Common myeloid progenitor, CD34-positive (primary cell): ENCODE results near the gene PSTPIP2. TPM values are rescaled to one million over a fixed set of nuclear protein-coding genes. Genes with fewer than 3 reads are reported as not detected.

Experiments used
- CTCF ChIA-PET: fragments of 350-600 bp; sonication (Branson Sonifier 250); formaldehyde crosslinking; loops from one replicate; lab custom pipeline; 2021; ENCODE audit warnings: antibody characterized with exemption; lab: Charles Lee
- POLR2A ChIA-PET: fragments of 350-600 bp; sonication (Branson Sonifier 250); formaldehyde crosslinking; loops from one replicate; lab custom pipeline; 2021; ENCODE audit warnings: antibody characterized with exemption; lab: Charles Lee
- DNase-seq, 3 donors: peaks; one replicate each; pipeline versions ENCODE4 v3.0.0 to v3.0.0-alpha.2; 2013
- H3K27ac ChIP-seq, 2 experiments: 1 replicate in 1 of 2; 2 replicates in 1 of 2; pipeline ENCODE4 v1.7.0; 2013; ENCODE audit warnings: inconsistent platforms in 2 of 2, low read length in 2 of 2, mild to moderate bottlenecking in 2 of 2, low read depth in 1 of 2, moderate library complexity in 1 of 2; ENCODE audit not compliant: severe bottlenecking in 2 of 2, insufficient read depth in 1 of 2, poor library complexity in 1 of 2
- H3K27me3 ChIP-seq, 5 experiments: replicated peaks in 2 of 5; 1 replicate in 3 of 5; 2 replicates in 2 of 5; pipeline versions ENCODE4 v1.6.1 to v1.7.0; 2013; ENCODE audit warnings: low read length in 4 of 5, mild to moderate bottlenecking in 2 of 5, moderate library complexity in 2 of 5, inconsistent platforms in 1 of 5; ENCODE audit not compliant: insufficient read depth in 5 of 5, control insufficient read depth in 4 of 5
- H3K36me3 ChIP-seq, 4 experiments: 1 replicate in 2 of 4; 2 replicates in 2 of 4; pipeline versions ENCODE4 v1.6.1 to v1.7.0; 2013; ENCODE audit warnings: low read length in 3 of 4, control low read depth in 1 of 4, mild to moderate bottlenecking in 1 of 4; ENCODE audit not compliant: control insufficient read depth in 4 of 4, insufficient read depth in 4 of 4
- H3K4me1 ChIP-seq, 4 experiments: 1 replicate in 3 of 4; 2 replicates in 1 of 4; pipeline versions ENCODE4 v1.6.1 to v1.7.1; 2013; ENCODE audit warnings: low read length in 3 of 4, mild to moderate bottlenecking in 3 of 4, control low read depth in 1 of 4, inconsistent platforms in 1 of 4, moderate library complexity in 1 of 4; ENCODE audit not compliant: control insufficient read depth in 4 of 4, insufficient read depth in 4 of 4; ENCODE audit errors: control extremely low read depth in 1 of 4
- H3K4me3 ChIP-seq, 7 experiments: 1 replicate in 4 of 7; 2 replicates in 3 of 7; pipeline versions ENCODE4 v1.5.1 to v1.7.0; 2013; ENCODE audit warnings: mild to moderate bottlenecking in 7 of 7, low read length in 6 of 7, moderate library complexity in 6 of 7, inconsistent platforms in 2 of 7, low read depth in 2 of 7, control low read depth in 1 of 7; ENCODE audit not compliant: insufficient read depth in 4 of 7, control insufficient read depth in 1 of 7; ENCODE audit errors: extremely low read depth in 1 of 7
- H3K9me3 ChIP-seq, 5 experiments: 1 replicate in 4 of 5; 2 replicates in 1 of 5; pipeline versions ENCODE4 v1.6.1 to v1.7.1; 2013; ENCODE audit warnings: low read length in 4 of 5, mild to moderate bottlenecking in 2 of 5, inconsistent platforms in 1 of 5, low read depth in 1 of 5, moderate library complexity in 1 of 5; ENCODE audit not compliant: control insufficient read depth in 4 of 5, insufficient read depth in 2 of 5; ENCODE audit errors: control extremely low read depth in 1 of 5
- WGBS: methylation state at CpG from one replicate; pipeline ENCODE4 v1.1.5; 2013; ENCODE audit not compliant: insufficient coverage; 5-methylcytosine and 5-hydroxymethylcytosine counted together
- polyA plus RNA-seq: library from polyadenylated mRNA; unstranded; fragments of 120-200 nt; gene quantifications from one replicate; pipeline ENCODE4 v1.2.1, GENCODE V29; 2013

PSTPIP2 gene
- 54.5 TPM for polyA plus RNA-seq

- CTCF ChIA-PET, result interaction anchor here (1.0 to 4.1 kb wide), 15 partner anchors 11 to 147 kb away, joined by 3 to 27 read pairs (median 8); no protein-coding TSS in a partner anchor
- peaks cover 2 to 41% (median 33%) of the 10 kb centered on the region in 4 experiments for H3K4me1 ChIP-seq
- peak within 1 kb of the TSS; percentile 46 to 68 for H3K27ac ChIP-seq
- no peaks in the 10 kb centered on the region for H3K9me3 ChIP-seq
- peak; percentile 62 to 86 (median 81) for DNase-seq
- H3K4me3 ChIP-seq, result peak within 1 kb of the TSS; percentile 75 to 92 (median 81)
- H3K36me3 ChIP-seq, result peaks cover 0 to 6% (median 0%) of the 10 kb centered on the region in 4 experiments
- under 1% methylated on average over 71 of the region's 75 CpGs for WGBS
- no peaks in the 10 kb centered on the region for H3K27me3 ChIP-seq
- POLR2A ChIA-PET, result interaction anchor here (0.6 to 0.7 kb wide), 2 partner anchors 10 to 134 kb away, joined by 3 read pairs; no protein-coding TSS in a partner anchor
Observed at GRCh38 chr18:46071653-46072375, at the start of gene PSTPIP2. Gene PSTPIP2 (minus strand): TSS chr18:46072260. CDS start chr18:46072188, 72 bp downstream.

- Histone ChIP-seq H3K36me3 (peaks cover 7 to 40% (median 22%) of the 10 kb centered on the region in 4 experiments), H3K27me3 (no peaks in the 10 kb centered on the region), H3K27ac (no peak overlapping the region), H3K4me1 (no peaks in the 10 kb centered on the region), H3K9me3 (no peaks in the 10 kb centered on the region), H3K4me3 (no peak overlapping the region)
- no peak for DNase-seq
- ChIA-PET POLR2A (no interaction called here), CTCF (interaction anchor here (0.8 to 1.6 kb wide), 4 partner anchors 12 to 132 kb away, joined by 3 to 8 read pairs (median 3); partner anchors contain the start of gene ATP5F1A)
- WGBS, result no CpG with 5 or more reads among the region's 1 CpG
Observed at GRCh38 chr18:46113751-46114150, 41.7 kb upstream of the PSTPIP2 start.

- 100% methylated on average over 3 of the region's 3 CpGs for WGBS
- Histone ChIP-seq H3K4me1 (no peaks in the 10 kb centered on the region), H3K36me3 (peaks cover 7 to 40% (median 25%) of the 10 kb centered on the region in 4 experiments), H3K9me3 (no peaks in the 10 kb centered on the region), H3K27me3 (no peaks in the 10 kb centered on the region), H3K4me3 (no peak overlapping the region), H3K27ac (no peak overlapping the region)
- ChIA-PET POLR2A (no interaction called here), CTCF (interaction anchor here (0.8 kb wide), 1 partner anchor 162 kb away, joined by 3 read pairs; no protein-coding TSS in a partner anchor)
- no peak for DNase-seq
Observed at GRCh38 chr18:46110406-46110805, 38.3 kb upstream of the PSTPIP2 start.

- Histone ChIP-seq H3K4me1 (peaks cover 2 to 7% (median 6%) of the 10 kb centered on the region in 4 experiments), H3K36me3 (peaks cover 2 to 33% (median 17%) of the 10 kb centered on the region in 4 experiments), H3K4me3 (no peak overlapping the region), H3K27me3 (no peaks in the 10 kb centered on the region), H3K9me3 (no peaks in the 10 kb centered on the region), H3K27ac (peak overlapping the region in 1 of 2 experiments; percentile 36)
- CTCF ChIA-PET, result no interaction called here
- DNase-seq, result no peak
- POLR2A ChIA-PET, result no interaction called here
- 92% methylated on average over 2 of the region's 5 CpGs for WGBS
Observed at GRCh38 chr18:46109386-46109785, 37.3 kb upstream of the PSTPIP2 start.

GRCh38 chr18:46104128-46104911, 32.3 kb upstream of the PSTPIP2 start, which contains the start of gene HAUS1:
Gene HAUS1 (plus strand): TSS chr18:46104385. CDS start chr18:46104412, 27 bp downstream.
- ChIA-PET CTCF (no interaction called here), POLR2A (interaction anchor here (0.6 kb wide), 2 partner anchors 14 to 32 kb away, joined by 3 to 10 read pairs; no protein-coding TSS in a partner anchor)
- peak within 1 kb of the TSS; percentile 80 to 100 (median 98) for H3K4me3 ChIP-seq
- peak within 1 kb of the TSS in 1 of 2 experiments; percentile 76 for H3K27ac ChIP-seq
- peak; percentile 55 to 67 (median 66) for DNase-seq
- no peaks in the 10 kb centered on the region for H3K9me3 ChIP-seq
- peaks cover 0 to 17% (median 4%) of the 10 kb centered on the region in 4 experiments for H3K36me3 ChIP-seq
- no peaks in the 10 kb centered on the region for H3K27me3 ChIP-seq
- peaks cover 5 to 10% (median 8%) of the 10 kb centered on the region in 4 experiments for H3K4me1 ChIP-seq
- under 1% methylated on average over 51 of the region's 57 CpGs for WGBS

- no peak overlapping the region for H3K27ac ChIP-seq
- POLR2A ChIA-PET, result no interaction called here
- H3K36me3 ChIP-seq, result peaks cover 0 to 6% (median 4%) of the 10 kb centered on the region in 4 experiments
- CTCF ChIA-PET, result no interaction called here
- peaks cover 10 to 29% (median 19%) of the 10 kb centered on the region in 4 experiments for H3K4me1 ChIP-seq
- 98% methylated on average over 6 of the region's 8 CpGs for WGBS
- H3K4me3 ChIP-seq, result no peak overlapping the region
- DNase-seq, result no peak
- H3K27me3 ChIP-seq, result no peaks in the 10 kb centered on the region
- no peaks in the 10 kb centered on the region for H3K9me3 ChIP-seq
Observed at GRCh38 chr18:46099463-46099862, 27.4 kb upstream of the PSTPIP2 start.
